ENCODE results near the gene ZNF689. TPM values are rescaled to one million over a fixed set of nuclear protein-coding genes. Genes with fewer than 3 reads are reported as not detected.
"Not testable (repeated sequence)": the region's sequence is repeated elsewhere in the genome, so short reads cannot be mapped to it uniquely, and the experiment has no call there.

ZNF689 gene
- total RNA-seq, 1 donor from 2014 or later, result 4.8 TPM

DNA sequence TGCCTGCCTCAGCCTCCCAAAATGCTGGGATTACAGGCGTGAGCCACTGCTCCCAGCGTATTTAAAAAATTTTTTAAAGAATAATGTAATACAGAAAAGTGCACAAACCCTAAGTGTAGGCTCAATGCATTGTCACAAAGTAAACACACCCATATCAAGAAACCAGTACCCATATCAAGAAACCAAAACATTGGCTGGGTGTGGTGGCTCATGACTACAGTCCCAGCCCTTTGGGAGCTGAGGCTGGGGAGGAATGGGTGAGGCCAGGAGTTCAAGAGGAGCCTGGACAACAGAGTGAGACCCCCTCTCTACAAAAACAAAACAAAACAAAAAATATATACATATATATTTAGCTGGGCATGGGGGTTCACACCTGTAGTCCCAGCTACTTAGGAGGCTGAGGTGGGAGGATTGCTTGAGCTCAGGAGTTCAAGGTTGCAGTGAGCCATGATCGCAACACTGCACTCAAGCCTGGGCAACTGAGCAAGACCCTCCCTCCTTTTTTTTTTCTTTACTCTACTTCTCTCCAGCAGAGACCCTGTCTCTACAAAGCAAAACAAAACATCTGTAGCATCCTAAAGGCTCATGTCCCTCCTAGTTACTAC, 31.3 kb upstream of the ZNF689 start:
- DNase-seq (no peak), ATAC-seq (no peak)
- intact Hi-C loops (cut with micrococcal nuclease), result no loop called here

DNA sequence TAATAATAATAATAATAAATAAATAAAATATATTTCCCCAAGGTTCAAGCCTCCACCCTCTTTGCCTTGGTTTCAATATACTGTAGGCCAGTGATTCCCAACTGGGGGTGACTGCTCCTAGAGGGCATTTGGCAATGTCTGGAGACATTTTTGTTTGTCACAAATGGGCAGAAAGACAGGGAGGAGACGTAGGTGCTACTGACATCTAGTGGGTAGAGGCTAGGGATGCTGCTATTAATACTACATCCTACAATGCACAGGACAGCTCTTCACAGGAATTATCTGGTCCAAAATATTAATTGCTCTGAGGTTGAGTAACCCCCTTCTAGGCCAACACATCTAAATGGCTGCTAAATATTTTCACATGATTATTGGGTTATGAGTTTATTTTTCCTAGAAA, 27.8 kb upstream of the ZNF689 start:
- DNase-seq (no peak), ATAC-seq (no peak)
- intact Hi-C loops (cut with micrococcal nuclease), result no loop called here

DNA sequence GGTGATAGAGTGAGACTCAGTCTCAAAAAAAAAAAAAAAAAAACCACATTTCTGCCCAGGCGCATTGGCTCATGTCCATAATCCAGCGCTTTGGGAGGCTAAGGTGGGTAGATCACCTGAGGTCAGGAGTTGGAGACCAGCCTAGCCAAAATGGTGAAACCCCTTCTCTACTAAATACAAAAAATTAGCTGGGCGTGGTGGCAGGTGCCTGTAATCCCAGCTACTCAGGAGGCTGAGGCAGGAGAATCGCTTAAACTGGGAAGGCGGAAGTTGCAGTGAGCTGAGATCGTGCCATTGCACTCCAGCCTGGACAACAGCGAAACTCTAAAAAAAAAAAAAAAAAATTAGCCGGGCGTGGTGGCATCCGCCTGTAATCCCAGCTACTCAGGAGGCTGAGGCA, 26.9 kb upstream of the ZNF689 start:
- DNase-seq; intact Hi-C loops (cut with micrococcal nuclease); ATAC-seq: not testable (repeated sequence)

DNA sequence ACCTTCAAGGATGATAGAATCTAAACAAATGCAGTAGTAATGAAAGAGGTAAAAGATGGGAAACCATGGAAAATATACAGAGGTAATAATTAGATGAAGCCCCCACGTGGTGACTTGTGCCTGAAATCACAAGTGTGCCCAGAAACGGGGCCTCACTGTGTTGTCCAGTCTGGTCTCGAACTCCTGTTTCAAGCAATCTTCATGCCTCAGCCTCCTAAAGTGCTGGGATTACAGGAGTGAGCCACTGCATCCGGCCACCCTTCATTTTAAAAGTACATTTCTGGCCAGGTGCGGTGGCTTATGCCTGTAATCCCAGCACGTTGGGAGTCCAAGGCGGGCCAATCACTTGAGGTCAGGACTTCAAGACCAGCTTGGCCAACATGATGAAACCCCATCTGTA, 26.4 kb upstream of the ZNF689 start:
- intact Hi-C loops (cut with micrococcal nuclease), result no loop called here
- ATAC-seq (no peak), DNase-seq (no peak)

DNA sequence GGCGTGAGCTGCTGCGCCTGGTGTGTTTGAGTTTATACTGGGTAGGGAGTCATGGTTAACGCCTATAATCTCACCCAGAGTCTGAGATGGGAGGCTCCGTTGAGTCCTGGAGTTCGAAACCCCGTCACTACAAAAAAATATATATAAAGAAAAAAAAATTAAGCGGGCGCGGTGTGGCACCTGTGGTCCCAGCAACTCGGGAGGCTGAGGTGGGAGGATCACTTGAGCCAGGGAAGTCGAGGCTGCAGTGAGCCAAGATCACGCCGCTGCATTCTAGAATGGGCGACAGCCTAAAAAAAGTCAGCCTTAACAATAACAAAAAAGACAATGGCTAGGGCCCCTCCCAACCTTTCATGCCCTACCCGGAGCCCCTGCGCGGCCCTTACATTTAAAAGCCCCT, 23.3 kb upstream of the ZNF689 start:
- intact Hi-C loops (cut with micrococcal nuclease), result no loop called here
- ATAC-seq (no peak), DNase-seq (no peak)

GRCh38 chr16:30632454-30632853, 22.3 kb upstream of the ZNF689 start:
- DNase-seq; intact Hi-C loops (cut with micrococcal nuclease); ATAC-seq: not testable (repeated sequence)

GRCh38 chr16:30628628-30629540, 18.7 kb upstream of the ZNF689 start:
- intact Hi-C loops (cut with micrococcal nuclease), result no loop called here
- ATAC-seq, result peak; percentile 89
- DNase-seq, result peak; percentile 92

GRCh38 chr16:30626236-30626635, 16.0 kb upstream of the ZNF689 start:
- intact Hi-C loops (cut with micrococcal nuclease), result no loop called here
- no peak for DNase-seq
- ATAC-seq, result no peak

- intact Hi-C loops (cut with micrococcal nuclease), result no loop called here
- DNase-seq (no peak), ATAC-seq (no peak)
Measured at GRCh38 chr16:30623536-30624283, 13.5 kb upstream of the ZNF689 start.

GRCh38 chr16:30622455-30623032, 12.4 kb upstream of the ZNF689 start:
- no peak for ATAC-seq
- no peak for DNase-seq
- intact Hi-C loops (cut with micrococcal nuclease), result no loop called here

DNA sequence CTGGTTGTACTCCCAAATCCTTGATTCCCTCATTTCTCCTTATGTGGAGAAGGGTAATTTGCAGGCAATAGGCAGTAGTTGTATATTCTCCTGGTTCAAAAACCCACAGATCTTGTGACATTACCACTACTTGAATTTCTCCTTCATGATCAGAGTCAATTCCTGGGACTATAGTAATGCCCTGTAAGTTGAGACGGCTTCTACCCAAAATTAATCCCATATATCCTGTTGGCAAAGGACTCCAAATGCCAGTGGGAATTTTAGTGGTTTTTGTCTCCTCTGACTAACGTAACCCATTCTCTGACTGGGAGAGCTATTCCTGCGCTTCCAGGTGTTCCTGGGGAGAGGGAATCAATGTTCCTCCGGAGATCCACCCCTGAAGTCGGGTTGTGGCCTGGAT, 11.6 kb upstream of the ZNF689 start:
- DNase-seq (no peak), ATAC-seq (no peak)
- intact Hi-C loops (cut with micrococcal nuclease), result no loop called here

- ATAC-seq, result no peak
- intact Hi-C loops (cut with micrococcal nuclease), result no loop called here
- no peak for DNase-seq
Measured at GRCh38 chr16:30620169-30620568, 10.0 kb upstream of the ZNF689 start.

GRCh38 chr16:30619638-30620037, 9.4 kb upstream of the ZNF689 start:
- ATAC-seq (no peak), DNase-seq (no peak)
- intact Hi-C loops (cut with micrococcal nuclease), result no loop called here

DNA sequence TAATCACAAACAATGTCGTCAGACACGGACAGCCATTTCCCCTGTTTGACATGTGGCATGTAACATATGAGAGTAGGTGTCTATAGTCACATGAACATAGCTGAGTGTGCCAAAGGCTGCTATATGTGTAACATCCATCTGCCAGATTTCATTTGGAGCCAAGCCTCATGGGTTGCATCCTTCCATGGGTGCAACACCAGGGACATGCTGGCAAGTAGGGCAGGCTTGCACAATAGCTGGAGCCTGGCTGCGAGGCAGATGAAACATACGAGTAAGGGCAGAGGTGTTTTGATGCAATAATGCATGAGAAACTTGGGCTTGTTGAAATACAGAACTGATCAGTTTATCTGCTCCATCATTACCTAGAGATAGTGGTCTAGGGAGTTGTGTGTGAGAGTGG, 9.0 kb upstream of the ZNF689 start:
- intact Hi-C loops (cut with micrococcal nuclease), result no loop called here
- ATAC-seq, result no peak
- DNase-seq, result no peak

GRCh38 chr16:30615358-30616091, 5.3 kb upstream of the ZNF689 start:
- DNase-seq, result peak; percentile 74
- peak; percentile 72 for ATAC-seq
- intact Hi-C loops (cut with micrococcal nuclease), result no loop called here

- DNase-seq (peak; percentile 73), ATAC-seq (peak; percentile 73)
- intact Hi-C loops (cut with micrococcal nuclease), result no loop called here
Measured at GRCh38 chr16:30609002-30609925, 925 bp downstream of the ZNF689 start.

GRCh38 chr16:30606004-30606403, 4.2 kb downstream of the ZNF689 start:
- no peak for ATAC-seq
- intact Hi-C loops (cut with micrococcal nuclease), result no loop called here
- DNase-seq, result no peak

- ATAC-seq (no peak), DNase-seq (peak; percentile 47)
- intact Hi-C loops (cut with micrococcal nuclease), result no loop called here
Measured at GRCh38 chr16:30605158-30605557, 5.0 kb downstream of the ZNF689 start.

Data from left ventricle myocardium superior (tissue), 1 donor.